ENCODE measurements around the gene VLDLR.

Gene VLDLR

DNA sequence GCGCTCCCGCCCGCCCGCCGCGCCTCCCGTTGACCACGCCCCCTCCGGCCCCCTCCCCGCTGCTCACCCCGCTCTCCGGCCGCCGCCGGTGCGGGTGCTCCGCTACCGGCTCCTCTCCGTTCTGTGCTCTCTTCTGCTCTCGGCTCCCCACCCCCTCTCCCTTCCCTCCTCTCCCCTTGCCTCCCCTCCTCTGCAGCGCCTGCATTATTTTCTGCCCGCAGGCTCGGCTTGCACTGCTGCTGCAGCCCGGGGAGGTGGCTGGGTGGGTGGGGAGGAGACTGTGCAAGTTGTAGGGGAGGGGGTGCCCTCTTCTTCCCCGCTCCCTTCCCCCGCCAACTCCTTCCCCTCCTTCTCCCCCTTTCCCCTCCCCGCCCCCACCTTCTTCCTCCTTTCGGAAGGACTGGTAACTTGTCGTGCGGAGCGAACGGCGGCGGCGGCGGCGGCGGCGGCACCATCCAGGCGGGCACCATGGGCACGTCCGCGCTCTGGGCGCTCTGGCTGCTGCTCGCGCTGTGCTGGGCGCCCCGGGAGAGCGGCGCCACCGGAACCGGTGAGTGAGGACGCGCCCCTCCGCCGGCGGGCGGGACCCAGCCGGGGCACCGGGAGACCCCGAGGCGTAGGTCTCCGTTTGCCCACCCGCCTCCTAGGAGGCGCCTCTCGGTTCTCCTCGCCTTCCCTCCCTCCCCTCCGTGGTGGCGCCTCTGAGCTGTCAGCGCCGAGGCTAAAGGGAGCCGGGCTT lies at the start of gene VLDLR:
VLDLR (plus strand) TSS at position 66 of the 739 bp plus-strand sequence; CDS start at position 469, 403 bp downstream.
- no peak for DNase-seq (ENCODE audit: low read depth, low spot score)
- H3K27ac ChIP-seq = peak within 1 kb of the TSS; percentile 80

GRCh38 chr9:2574203-2574602 lies 47.4 kb upstream of the VLDLR start:
- no peak for DNase-seq (ENCODE audit: low read depth, low spot score)
- no peak overlapping the region for H3K27ac ChIP-seq

- DNase-seq (ENCODE audit: low read depth, low spot score) = no peak
- H3K27ac ChIP-seq = no peak overlapping the region
Measured at GRCh38 chr9:2576631-2577030, 45.0 kb upstream of the VLDLR start.

GRCh38 chr9:2583308-2584013 lies 38.1 kb upstream of the VLDLR start:
- no peak for DNase-seq (ENCODE audit: low read depth, low spot score)
- H3K27ac ChIP-seq = no peak overlapping the region

DNA sequence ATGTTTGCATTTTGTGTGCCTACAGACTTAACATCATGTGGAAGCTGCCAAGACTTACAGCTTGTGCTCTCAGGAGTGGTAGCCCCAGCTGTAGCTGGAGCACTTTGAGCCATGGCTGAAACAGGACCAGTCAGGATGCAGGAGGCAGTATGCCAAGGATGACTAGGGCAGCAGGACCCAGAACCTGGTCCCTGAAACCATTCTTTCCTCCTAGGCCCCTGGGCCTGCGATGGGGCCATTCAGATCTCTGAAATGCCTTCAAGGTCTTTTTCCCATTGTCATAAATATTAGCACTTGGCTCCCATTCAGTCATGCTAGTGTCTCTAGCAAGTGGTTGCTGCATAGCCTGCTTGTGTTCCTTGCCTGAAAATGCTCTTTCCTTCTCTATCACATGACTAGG lies 29.6 kb upstream of the VLDLR start:
- H3K27ac ChIP-seq = no peak overlapping the region
- no peak for DNase-seq (ENCODE audit: low read depth, low spot score)

DNA sequence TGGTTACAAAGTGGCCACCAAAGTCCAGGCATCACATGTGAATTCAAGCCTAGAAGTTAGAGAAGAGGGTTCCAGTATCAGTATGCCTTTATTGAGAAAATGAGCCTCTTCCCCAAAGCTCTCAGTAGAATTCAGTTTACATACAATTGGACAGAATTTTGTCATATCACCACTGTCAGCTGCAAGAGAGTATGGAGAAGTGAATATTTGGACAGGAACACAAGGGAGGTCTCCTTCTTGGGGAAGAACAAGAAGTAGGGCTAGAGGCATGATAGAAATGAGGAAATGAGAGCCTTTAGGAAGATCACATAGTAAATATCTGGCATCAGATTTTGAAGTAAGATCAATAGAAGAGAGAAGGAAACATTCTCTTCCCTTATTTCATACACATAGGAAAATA lies 27.8 kb upstream of the VLDLR start:
- H3K27ac ChIP-seq = no peak overlapping the region
- DNase-seq (ENCODE audit: low read depth, low spot score) = no peak

DNA sequence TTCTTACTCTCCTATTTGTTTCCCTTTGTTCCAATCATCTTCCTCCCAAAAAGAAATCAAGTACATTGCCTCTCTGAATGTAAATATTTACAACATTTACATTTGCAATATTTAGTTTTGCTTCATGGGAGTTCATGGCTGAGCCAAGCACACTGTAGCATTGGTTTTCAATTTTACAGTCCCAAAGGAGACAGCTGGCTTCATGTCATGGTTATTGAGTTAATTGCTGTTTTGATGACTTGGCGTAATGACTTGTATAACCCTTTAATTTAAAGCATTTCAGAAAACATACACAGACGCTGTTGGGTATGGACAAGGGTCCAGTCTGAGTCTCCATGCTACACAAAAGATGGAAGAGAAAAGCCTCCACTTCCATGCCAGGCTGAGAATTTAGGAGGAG lies 25.6 kb upstream of the VLDLR start:
- H3K27ac ChIP-seq = no peak overlapping the region
- DNase-seq (ENCODE audit: low read depth, low spot score) = no peak

GRCh38 chr9:2597483-2597882 lies 24.1 kb upstream of the VLDLR start:
- no peak for DNase-seq (ENCODE audit: low read depth, low spot score)
- H3K27ac ChIP-seq = no peak overlapping the region

GRCh38 chr9:2599896-2600295 lies 21.7 kb upstream of the VLDLR start:
- no peak overlapping the region for H3K27ac ChIP-seq
- DNase-seq (ENCODE audit: low read depth, low spot score) = no peak

GRCh38 chr9:2600307-2600706 lies 21.3 kb upstream of the VLDLR start:
- no peak overlapping the region for H3K27ac ChIP-seq
- DNase-seq (ENCODE audit: low read depth, low spot score) = no peak

- DNase-seq (ENCODE audit: low read depth, low spot score) = no peak
- H3K27ac ChIP-seq = no peak overlapping the region
Measured at GRCh38 chr9:2601785-2602378, 19.7 kb upstream of the VLDLR start.

- DNase-seq (ENCODE audit: low read depth, low spot score) = no peak
- H3K27ac ChIP-seq = no peak overlapping the region
Measured at GRCh38 chr9:2602704-2603116, 18.9 kb upstream of the VLDLR start.

DNA sequence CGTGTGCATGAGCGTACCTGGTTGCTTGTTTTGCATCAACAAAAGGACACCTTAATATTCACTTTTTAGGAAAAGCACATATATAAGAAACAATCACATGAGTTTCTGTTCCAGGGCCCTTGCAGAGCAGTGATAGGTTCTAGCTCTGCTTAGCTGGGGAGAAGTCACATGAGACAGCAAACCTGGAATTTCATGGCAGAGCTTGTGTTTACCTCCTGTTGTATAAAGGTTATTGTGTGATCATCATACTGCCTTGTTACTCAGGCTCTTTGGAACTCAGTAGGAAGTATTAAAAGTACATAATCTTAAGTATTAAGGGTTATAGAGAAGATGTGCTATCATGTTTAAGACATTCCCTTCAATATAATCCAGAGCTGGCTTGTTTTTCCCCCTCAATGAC lies 18.0 kb upstream of the VLDLR start:
- no peak for DNase-seq (ENCODE audit: low read depth, low spot score)

DNA sequence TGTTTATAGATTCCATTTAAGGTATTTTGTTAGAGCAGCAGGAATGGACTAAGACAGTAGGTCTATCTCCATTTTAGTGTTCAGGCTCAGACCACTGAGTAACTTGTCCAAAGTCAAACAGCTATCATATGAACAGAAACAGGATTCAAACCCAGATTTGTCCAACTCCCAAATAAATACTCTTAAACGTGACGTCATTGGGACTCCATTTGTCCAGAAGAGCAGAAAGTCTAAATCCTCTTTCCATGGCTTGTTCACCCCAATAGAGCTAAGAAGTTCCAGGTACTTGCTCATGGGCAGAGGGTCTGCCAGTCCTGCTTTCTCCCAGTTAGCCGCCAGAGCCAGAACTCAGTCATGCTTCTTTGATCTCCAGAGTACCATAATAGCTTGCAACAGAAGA lies 16.3 kb upstream of the VLDLR start:
- no peak overlapping the region for H3K27ac ChIP-seq
- no peak for DNase-seq (ENCODE audit: low read depth, low spot score)

More for the DNA sequence above, 18.0 kb upstream of the VLDLR start:
- no peak overlapping the region for H3K27ac ChIP-seq

DNA sequence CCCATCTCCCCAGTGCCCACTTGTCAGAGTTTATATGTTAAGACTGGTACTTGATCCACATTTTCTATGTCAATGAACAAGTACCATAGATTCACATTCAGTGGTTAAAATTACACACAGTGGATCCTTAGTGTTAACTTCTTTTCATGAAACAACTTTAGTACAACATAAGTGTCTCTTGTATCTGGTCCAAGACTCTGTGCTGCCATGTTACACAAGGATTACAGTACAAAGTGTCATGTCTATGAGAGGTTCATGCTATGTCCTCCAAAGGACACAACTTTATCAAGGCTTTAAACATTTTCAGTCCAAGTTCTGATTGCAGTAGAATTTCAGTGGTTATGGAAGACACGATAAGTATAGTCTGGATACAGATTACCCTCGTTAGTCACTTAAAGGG lies 13.3 kb upstream of the VLDLR start:
- no peak overlapping the region for H3K27ac ChIP-seq
- no peak for DNase-seq (ENCODE audit: low read depth, low spot score)

DNA sequence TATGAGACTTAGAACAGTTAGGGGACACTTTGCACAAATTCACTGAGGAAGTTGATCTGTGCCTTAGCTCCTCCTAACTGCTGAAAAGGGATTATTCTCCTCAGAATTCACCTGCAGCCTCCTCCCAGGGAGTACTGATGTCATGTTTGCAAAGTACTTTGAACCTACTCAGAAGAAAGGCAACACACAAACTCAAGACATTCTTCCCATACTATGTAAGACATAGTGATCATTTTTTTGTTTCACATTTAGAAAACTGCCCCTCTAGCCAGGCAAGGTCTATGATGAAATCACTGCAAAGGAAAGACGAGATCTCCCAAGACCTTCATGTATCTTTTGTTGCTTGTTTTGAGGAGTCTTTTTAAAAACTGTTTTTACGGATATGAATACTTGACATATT lies 10.6 kb upstream of the VLDLR start:
- no peak for DNase-seq (ENCODE audit: low read depth, low spot score)
- no peak overlapping the region for H3K27ac ChIP-seq

DNA sequence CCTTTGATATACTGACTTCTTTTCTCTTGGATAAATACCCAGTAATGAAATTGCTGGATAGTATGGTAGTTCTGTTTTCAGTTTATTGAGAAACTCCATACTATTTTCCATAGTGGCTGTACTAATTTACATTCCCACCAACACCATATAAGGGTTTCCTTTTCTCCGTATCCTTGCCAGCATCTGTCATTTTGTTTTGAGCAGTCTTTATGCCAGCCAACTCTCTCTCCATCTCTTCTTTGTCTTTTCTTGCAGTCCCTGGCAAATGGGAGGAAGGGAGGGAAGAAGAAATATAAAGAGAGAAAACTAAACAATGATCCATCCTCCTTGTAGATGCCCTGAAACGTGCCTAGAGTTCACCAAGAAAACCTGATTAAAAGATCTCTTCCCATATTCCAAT lies 9.6 kb upstream of the VLDLR start:
- H3K27ac ChIP-seq = no peak overlapping the region
- no peak for DNase-seq (ENCODE audit: low read depth, low spot score)

- no peak for DNase-seq (ENCODE audit: low read depth, low spot score)
- no peak overlapping the region for H3K27ac ChIP-seq
Measured at GRCh38 chr9:2613730-2614271, 7.8 kb upstream of the VLDLR start.

- no peak overlapping the region for H3K27ac ChIP-seq
- no peak for DNase-seq (ENCODE audit: low read depth, low spot score)
Measured at GRCh38 chr9:2615497-2615896, 6.1 kb upstream of the VLDLR start.

DNA sequence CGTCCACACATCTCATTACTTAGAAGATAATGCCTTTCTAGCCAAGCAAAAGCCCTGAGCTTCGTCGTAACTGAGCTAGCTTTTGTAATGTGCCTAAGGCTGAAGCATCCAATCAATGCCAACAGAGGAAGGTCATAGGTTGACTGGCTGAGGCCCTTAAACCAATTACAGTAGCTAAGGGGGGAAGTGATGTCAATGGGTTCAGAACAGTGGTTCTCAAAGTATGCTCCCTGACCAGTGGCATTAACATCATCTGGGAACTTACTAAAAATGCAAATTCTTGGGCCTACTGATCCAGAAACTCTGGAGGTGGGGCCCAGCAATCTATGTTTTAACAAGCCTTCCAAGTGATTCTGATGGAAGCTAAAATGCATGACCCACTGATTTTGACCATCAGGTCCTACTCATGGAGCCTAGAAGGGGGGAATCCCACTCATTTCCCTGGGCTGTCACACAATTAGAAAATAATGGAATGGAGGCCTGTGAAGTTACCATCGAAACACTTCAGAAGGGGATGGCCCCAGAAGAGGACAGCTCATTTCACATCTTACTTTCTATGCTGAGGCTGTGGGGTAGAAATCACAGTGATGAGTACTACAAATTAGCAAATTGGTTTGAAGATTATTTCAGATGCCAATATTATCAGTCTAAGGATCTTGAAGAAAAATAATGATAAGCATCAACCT lies 4.8 kb upstream of the VLDLR start:
- no peak for DNase-seq (ENCODE audit: low read depth, low spot score)
- no peak overlapping the region for H3K27ac ChIP-seq

DNA sequence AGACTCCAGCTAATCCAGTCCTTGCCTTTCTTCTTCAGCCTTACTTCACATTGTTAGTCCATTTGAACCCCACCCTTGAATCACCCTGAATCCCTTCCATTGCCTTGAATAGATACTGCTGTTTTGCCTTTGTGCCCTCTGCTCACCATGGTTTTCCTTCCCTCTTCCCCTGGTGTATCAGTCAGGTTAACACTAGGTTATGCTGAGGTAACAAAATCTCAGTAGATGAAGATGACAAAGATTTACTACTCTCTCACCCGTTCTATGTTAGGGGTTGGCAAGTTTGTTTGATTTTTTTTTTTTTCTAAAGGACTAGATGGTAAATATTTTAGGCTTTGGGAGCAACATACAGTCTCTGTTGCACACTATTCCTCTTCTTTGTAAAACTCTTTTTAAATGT lies 3.3 kb upstream of the VLDLR start:
- DNase-seq (ENCODE audit: low read depth, low spot score) = no peak
- H3K27ac ChIP-seq = no peak overlapping the region

Measured in epithelial cell of prostate (primary cell).